GOT3 (cell line): ENCODE data around the gene STK11.

Experiments used
- DNase-seq: peaks from one replicate; lab custom pipeline; 2025; ENCODE audit warnings: mixed read lengths; lab: John Stamatoyannopoulos, UW

STK11 gene

DNA sequence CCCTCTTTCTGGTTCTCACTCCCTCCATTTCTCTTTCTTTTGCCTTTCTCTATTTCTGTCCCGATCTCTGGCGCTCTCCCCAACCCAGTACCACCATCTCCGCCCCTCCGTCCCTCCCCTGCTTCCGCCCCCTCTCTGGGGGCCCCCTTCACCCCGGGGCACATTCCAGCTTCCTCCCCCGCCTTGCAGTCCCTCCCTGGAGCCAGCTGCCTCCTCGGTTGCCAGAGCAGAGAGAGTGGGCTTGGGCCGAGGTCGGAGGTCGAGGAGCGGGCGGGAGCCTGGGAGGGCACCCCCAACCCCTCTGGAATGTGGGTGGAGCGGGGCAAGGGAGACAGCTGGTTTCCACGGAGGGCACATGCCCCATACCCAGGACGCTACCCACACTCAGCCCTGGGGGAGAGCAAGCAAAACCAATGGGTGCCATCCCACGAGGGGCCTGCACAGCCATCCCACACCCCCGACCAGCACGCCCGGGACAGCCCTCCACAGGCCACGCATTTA, 57.1 kb downstream of the STK11 start:
- DNase-seq: no peak

- no peak for DNase-seq
Measured at GRCh38 chr19:1263188-1263587, 57.6 kb downstream of the STK11 start.

GRCh38 chr19:1264801-1265614, 59.4 kb downstream of the STK11 start:
- peak; percentile 91 for DNase-seq

- DNase-seq: peak; percentile 91
Measured at GRCh38 chr19:1265615-1266128, 60.1 kb downstream of the STK11 start.

GRCh38 chr19:1266129-1266915, 60.7 kb downstream of the STK11 start:
- DNase-seq: peak; percentile 68

DNA sequence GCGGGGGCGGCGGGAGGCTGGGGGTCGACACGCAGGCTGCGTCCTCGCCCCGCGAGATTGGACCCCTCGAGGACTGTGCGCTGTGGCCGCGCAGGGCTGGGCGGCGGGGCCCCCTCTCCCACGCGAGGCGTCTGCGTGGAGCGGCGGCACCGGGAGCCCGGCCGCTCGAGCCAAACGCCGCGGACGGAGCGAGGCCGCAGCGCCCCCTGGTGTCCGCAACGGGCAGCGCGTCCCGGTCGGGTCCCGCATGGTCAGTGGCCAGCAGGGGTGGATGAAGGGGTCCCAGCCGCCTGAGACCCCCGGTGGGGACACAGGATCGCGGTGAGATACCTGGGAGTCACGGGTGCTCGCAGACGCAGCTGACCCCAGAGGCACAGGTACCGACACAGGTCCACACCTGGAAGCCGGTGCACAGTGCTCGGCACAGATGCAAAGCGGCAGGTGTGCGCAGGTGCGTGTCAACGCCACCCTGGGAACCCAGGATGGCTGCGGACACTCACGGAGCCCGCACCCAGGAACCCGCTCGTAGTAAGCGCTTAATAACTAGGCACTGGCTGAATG, 61.4 kb downstream of the STK11 start:
- DNase-seq: peak; percentile 66

DNA sequence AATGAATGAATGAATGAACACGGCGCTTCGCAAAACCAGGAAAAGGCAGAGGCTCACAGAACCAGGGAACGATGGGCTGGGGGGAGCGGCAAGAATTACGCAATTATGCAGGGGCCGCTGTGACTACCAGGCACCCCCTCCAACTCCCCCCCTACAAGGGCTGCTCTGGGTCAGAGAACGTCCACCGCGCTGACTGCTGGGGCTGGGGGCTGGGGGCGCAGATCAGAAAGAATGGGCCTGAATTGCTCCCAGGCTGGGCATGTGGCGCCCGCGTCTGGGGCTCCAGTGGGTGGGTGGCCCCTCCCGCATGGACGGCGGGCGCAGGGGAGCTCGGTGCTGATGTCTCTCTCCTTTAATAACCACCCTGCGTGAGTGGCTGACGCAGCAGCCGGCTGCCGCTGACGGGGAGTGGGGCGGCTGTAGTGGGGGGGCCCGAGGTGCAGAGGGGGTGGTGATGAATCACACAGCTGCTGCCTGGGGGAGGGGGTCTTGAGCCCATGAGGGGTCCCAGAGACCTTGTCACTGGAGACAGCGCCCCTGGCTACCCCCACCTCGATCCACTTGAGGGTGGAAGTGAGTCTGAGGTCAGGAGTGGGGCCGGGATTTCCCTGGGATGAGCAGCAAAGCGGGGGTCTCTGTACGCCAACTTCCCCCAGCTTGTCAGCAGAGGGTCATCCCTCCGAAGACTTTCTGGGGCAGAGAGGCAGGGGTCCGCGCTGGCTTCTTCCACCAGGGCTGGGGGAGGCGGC, 62.1 kb downstream of the STK11 start:
- DNase-seq: no peak

GRCh38 chr19:1268226-1269064, 62.9 kb downstream of the STK11 start:
- no peak for DNase-seq

GRCh38 chr19:1269065-1269477, 63.5 kb downstream of the STK11 start, which contains the start of gene CIRBP:
Gene CIRBP, plus strand, starts transcription at chr19:1269332. Its CDS starts 1,602 bp downstream, at chr19:1270934.
- peak; percentile 97 for DNase-seq

- DNase-seq: peak; percentile 86
Measured at GRCh38 chr19:1269478-1270212, 64.1 kb downstream of the STK11 start.

GRCh38 chr19:1270213-1270853, 64.8 kb downstream of the STK11 start:
- DNase-seq: no peak

DNA sequence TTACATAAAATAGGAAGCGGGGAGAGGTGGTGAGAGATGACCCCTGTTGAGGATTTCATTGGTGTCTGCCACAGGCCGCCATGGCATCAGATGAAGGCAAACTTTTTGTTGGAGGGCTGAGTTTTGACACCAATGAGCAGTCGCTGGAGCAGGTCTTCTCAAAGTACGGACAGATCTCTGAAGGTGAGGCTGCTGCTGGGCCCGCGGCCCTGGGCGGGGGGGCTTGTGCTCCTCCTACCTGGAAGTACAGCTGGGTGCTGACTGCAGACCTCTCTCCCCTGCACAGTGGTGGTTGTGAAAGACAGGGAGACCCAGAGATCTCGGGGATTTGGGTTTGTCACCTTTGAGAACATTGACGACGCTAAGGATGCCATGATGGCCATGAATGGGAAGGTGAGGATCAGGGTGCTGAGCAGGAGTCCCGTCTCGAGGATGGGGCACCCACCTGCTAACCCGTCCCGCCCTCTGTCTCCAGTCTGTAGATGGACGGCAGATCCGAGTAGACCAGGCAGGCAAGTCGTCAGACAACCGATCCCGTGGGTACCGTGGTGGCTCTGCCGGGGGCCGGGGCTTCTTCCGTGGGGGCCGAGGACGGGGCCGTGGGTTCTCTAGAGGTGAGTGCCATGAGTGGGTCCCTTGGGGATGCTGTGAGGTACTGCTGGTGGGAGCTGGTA, 65.4 kb downstream of the STK11 start:
- DNase-seq: no peak

- no peak for DNase-seq
Measured at GRCh38 chr19:1271528-1272422, 66.2 kb downstream of the STK11 start.

DNA sequence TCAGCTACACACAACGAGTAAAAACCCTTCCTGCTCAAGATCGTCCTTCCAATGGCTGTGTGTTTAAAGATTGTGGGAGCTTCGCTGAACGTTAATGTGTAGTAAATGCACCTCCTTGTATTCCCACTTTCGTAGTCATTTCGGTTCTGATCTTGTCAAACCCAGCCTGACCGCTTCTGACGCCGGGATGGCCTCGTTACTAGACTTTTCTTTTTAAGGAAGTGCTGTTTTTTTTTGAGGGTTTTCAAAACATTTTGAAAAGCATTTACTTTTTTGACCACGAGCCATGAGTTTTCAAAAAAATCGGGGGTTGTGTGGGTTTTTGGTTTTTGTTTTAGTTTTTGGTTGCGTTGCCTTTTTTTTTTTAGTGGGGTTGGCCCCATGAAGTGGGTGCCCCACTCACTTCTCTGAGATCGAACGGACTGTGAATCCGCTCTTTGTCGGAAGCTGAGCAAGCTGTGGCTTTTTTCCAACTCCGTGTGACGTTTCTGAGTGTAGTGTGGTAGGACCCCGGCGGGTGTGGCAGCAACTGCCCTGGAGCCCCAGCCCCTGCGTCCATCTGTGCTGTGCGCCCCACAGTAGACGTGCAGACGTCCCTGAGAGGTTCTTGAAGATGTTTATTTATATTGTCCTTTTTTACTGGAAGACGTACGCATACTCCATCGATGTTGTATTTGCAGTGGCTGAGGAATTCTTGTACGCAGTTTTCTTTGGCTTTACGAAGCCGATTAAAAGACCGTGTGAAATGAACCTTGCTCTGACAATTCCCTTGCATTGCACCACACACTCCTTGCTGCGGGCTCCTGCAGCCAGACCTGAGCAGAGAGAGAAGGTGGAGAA, 67.1 kb downstream of the STK11 start:
- DNase-seq: no peak

DNA sequence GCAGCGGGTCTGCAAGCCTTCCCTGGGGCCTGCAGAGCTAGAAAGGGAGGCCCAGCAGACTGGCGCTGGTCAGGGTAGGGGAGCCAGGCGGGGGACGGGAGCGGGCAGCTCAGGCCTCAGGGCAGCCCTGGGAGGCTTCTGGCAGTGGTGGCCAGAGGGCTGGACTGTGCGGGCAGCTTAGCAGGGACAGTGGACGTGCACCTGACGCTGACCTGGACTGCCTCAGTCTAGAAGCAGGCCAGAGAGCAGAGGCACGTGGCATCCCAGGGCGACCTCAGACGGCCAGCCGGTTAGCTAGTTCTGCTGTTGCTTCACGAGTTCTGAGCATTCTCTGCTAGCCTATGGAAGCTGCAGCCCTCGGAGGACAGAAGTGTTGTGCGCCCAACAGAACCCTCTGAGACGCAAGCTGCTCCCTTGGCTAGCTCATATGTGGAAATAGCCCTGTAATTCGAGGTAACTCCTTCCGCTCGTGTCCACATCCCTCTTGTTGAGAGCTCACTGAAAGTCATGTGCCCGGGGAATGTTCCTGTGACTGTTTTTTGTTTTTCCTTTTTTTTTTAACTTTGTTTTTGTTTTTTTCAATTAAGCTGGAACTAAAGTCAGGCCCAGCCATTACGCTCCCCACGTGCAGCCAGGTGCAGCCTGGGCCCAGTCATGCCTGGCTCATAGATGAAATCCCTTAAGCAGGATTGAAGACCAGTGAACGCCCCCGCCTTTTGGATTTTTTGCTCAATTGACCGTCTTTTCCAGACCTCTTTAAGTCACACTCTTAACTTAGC, 67.9 kb downstream of the STK11 start:
- no peak for DNase-seq
